DOHH2 (cell line): Measurements from ENCODE around the gene MGMT.

Experiments
- CTCF ChIP-seq: fragments of 200-600 bp; sonication (generic); IDR thresholded peaks from one replicate; pipeline ENCODE4 v1.5.1; 2014; ENCODE audit warnings: antibody characterized with exemption, mild to moderate bottlenecking, low read depth, low read length; ENCODE audit not compliant: poor library complexity, severe bottlenecking
- EZH2phosphoT487 ChIP-seq: fragments of 200-600 bp; sonication (generic); IDR thresholded peaks from 2 replicates; pipeline ENCODE4 v1.6.1; 2017; ENCODE audit warnings: borderline replicate concordance, mild to moderate bottlenecking, antibody characterized with exemption, low read length, moderate library complexity, mixed read lengths

- TF ChIP-seq CTCF, result no peak
- no peak for TF ChIP-seq EZH2phosphoT487
These were observed 349.6 kb downstream of the MGMT start for GRCh38 chr10:129816656-129817045.
